Naive thymus-derived CD4-positive, alpha-beta T cell (primary cell): ENCODE measurements around the gene KMO. TPM values are rescaled to one million over a fixed set of nuclear protein-coding genes. Genes with fewer than 3 reads are reported as not detected.

Source experiments
- ATAC-seq: fragments of 150-1000 bp; cut with Tn5 transposase; 2 replicates; pipeline ENCODE4 v1.10.0; 2021; ENCODE audit warnings: mild to moderate bottlenecking, moderate library complexity
- CTCF ChIA-PET: fragments of 350-600 bp; sonication (Branson Sonifier 250); formaldehyde crosslinking; loops from one replicate; lab custom pipeline; 2021; ENCODE audit warnings: antibody characterized with exemption; lab: Charles Lee
- POLR2A ChIA-PET: fragments of 350-600 bp; sonication (Branson Sonifier 250); formaldehyde crosslinking; loops from one replicate; lab custom pipeline; 2021; ENCODE audit warnings: antibody characterized with exemption, inconsistent platforms; lab: Charles Lee
- DNase-seq, 9 donors: peaks; one replicate each; pipeline versions ENCODE4 v3.0.0 to v3.0.0-alpha.2; 2020 to 2022; ENCODE audit warnings: mixed read lengths in 1 of 9
- H3K27ac ChIP-seq: one replicate; pipeline ENCODE4 v1.7.0; 2013; ENCODE audit warnings: mild to moderate bottlenecking, low read depth, low read length, moderate library complexity
- H3K27me3 ChIP-seq, 2 donors: one replicate each; pipeline ENCODE4 v1.7.0; 2013; ENCODE audit warnings: low read length in 2 of 2, mild to moderate bottlenecking in 2 of 2, moderate library complexity in 2 of 2; ENCODE audit not compliant: control insufficient read depth in 2 of 2, insufficient read depth in 2 of 2
- H3K36me3 ChIP-seq, 3 experiments: 1 replicate in 2 of 3; 2 replicates in 1 of 3; pipeline ENCODE4 v1.7.0; 2013; ENCODE audit warnings: low read length in 3 of 3, mild to moderate bottlenecking in 3 of 3, moderate library complexity in 1 of 3; ENCODE audit not compliant: insufficient read depth in 3 of 3, control insufficient read depth in 2 of 3
- H3K4me1 ChIP-seq, 2 donors: one replicate each; pipeline ENCODE4 v1.7.0; 2013; ENCODE audit warnings: low read length in 2 of 2, mild to moderate bottlenecking in 2 of 2, moderate library complexity in 1 of 2; ENCODE audit not compliant: control insufficient read depth in 2 of 2, insufficient read depth in 2 of 2
- H3K4me3 ChIP-seq: 2 replicates; pipeline ENCODE4 v1.7.0; 2013; ENCODE audit warnings: mild to moderate bottlenecking, low read length
- H3K9me3 ChIP-seq, 3 experiments: 1 replicate in 2 of 3; 2 replicates in 1 of 3; pipeline ENCODE4 v1.7.0; 2013; ENCODE audit warnings: low read length in 3 of 3; ENCODE audit not compliant: control insufficient read depth in 2 of 3
- H3K27ac Mint-ChIP-seq, 9 donors: one replicate each; pipeline ENCODE4 v1.8.0; 2020 to 2022; ENCODE audit warnings: mixed read lengths in 9 of 9, mild to moderate bottlenecking in 8 of 9, moderate library complexity in 5 of 9, inconsistent platforms in 2 of 9
- H3K27me3 Mint-ChIP-seq, 5 donors: one replicate each; pipeline ENCODE4 v1.8.0; 2021 to 2022; ENCODE audit warnings: mixed read lengths in 5 of 5, mild to moderate bottlenecking in 1 of 5
- H3K36me3 Mint-ChIP-seq, 5 donors: one replicate each; pipeline ENCODE4 v1.8.0; 2020 to 2022; ENCODE audit warnings: mixed read lengths in 5 of 5, mild to moderate bottlenecking in 3 of 5, inconsistent platforms in 1 of 5
- H3K4me1 Mint-ChIP-seq, 7 donors: one replicate each; pipeline ENCODE4 v1.8.0; 2020 to 2022; ENCODE audit warnings: mixed read lengths in 7 of 7, mild to moderate bottlenecking in 3 of 7, inconsistent platforms in 1 of 7
- H3K4me3 Mint-ChIP-seq, 10 donors: one replicate each; pipeline ENCODE4 v1.8.0; 2020 to 2022; ENCODE audit warnings: mild to moderate bottlenecking in 10 of 10, mixed read lengths in 10 of 10, moderate library complexity in 6 of 10, inconsistent platforms in 2 of 10
- H3K9me3 Mint-ChIP-seq, 11 donors: one replicate each; pipeline ENCODE4 v1.8.0; 2020 to 2022; ENCODE audit warnings: mixed read lengths in 11 of 11, mild to moderate bottlenecking in 4 of 11, inconsistent platforms in 1 of 11, moderate library complexity in 1 of 11
- intact Hi-C, 2 donors: fragments of 100-400 bp; cut with micrococcal nuclease; formaldehyde crosslinking; loops; one replicate each; pipeline ENCODE4 v1.15.1; 2023
- polyA plus RNA-seq, 2 donors: library from polyadenylated mRNA; unstranded; fragments of 300-500 nt; fragmentation: Illumina TruSeq; gene quantifications; one replicate each; pipeline ENCODE4 v1.2.3, GENCODE V29; 2021
- total RNA-seq, 6 experiments: library from RNA in 5 of 6; stranded (reverse) in 5 of 6; gene quantifications; 1 replicate in 5 of 6; 2 replicates in 1 of 6; pipeline ENCODE4 v1.2.3 and lab custom pipeline; 2021 to 2026

Gene KMO
- total and polyA plus RNA-seq, 7 experiments from 2014 or later: 0.51 to 3.3 (median 0.82) TPM; not detected in 3

GRCh38 chr1:241640149-241640866 is 108.1 kb downstream of the KMO start, which contains the start of the genes CHML and OPN3:
Gene CHML, minus strand, starts transcription at chr1:241640369. Its CDS starts 4,603 bp downstream, at chr1:241635766.
Gene OPN3, minus strand, starts transcription at chr1:241640369. Its CDS starts 115 bp downstream, at chr1:241640254.
- Mint-ChIP-seq H3K4me1 (peaks cover 25 to 47% (median 44%) of the 10 kb centered on the region in 7 donors), H3K36me3 (peaks cover 3 to 22% (median 4%) of the 10 kb centered on the region in 5 donors), H3K9me3 (peaks cover 0 to 6% (median 2%) of the 10 kb centered on the region in 11 donors), H3K27me3 (no peaks in the 10 kb centered on the region), H3K27ac (peak within 1 kb of the TSS; percentile 83 to 97 (median 91)), H3K4me3 (peak within 1 kb of the TSS; percentile 79 to 92 (median 90))
- Histone ChIP-seq H3K27me3 (no peaks in the 10 kb centered on the region), H3K27ac (peak within 1 kb of the TSS; percentile 82), H3K4me1 (peaks cover 0 to 20% of the 10 kb centered on the region in 2 donors), H3K4me3 (peak within 1 kb of the TSS; percentile 84), H3K36me3 (peaks cover 0 to 3% (median 0%) of the 10 kb centered on the region in 3 experiments), H3K9me3 (no peaks in the 10 kb centered on the region)
- ChIA-PET POLR2A (interaction anchor here (0.6 to 1.8 kb wide), 10 partner anchors 8 to 1615 kb away, joined by 3 to 9 read pairs (median 4); partner anchors contain the start of genes CEP170 and FH), CTCF (no interaction called here)
- ATAC-seq: peak; percentile 97
- DNase-seq: peak; percentile 79 to 98 (median 85)
- intact Hi-C loops: loop anchor here (1.0 to 10.0 kb wide), 11 partner anchors 12 to 1615 kb away; partner anchors contain the start of genes CEP170 (in 2 of the 2), FH (in 2 of the 2) and SDCCAG8 (in 1 of the 2)

GRCh38 chr1:241640867-241641622 is 108.9 kb downstream of the KMO start:
- Mint-ChIP-seq H3K9me3 (peaks cover 0 to 6% (median 2%) of the 10 kb centered on the region in 11 donors), H3K36me3 (peaks cover 0 to 18% (median 0%) of the 10 kb centered on the region in 5 donors), H3K4me1 (peaks cover 25 to 41% (median 37%) of the 10 kb centered on the region in 7 donors), H3K27ac (peak overlapping the region; percentile 69 to 97 (median 91)), H3K4me3 (peak overlapping the region; percentile 70 to 91 (median 86)), H3K27me3 (no peaks in the 10 kb centered on the region)
- intact Hi-C loops: loop anchor here (1.0 to 10.0 kb wide), 11 partner anchors 13 to 1614 kb away; partner anchors contain the start of genes CEP170 (in 2 of the 2), FH (in 2 of the 2) and SDCCAG8 (in 1 of the 2)
- ChIA-PET POLR2A (interaction anchor here (0.9 to 1.8 kb wide), 8 partner anchors 11 to 1614 kb away, joined by 3 to 9 read pairs (median 6); partner anchors contain the start of genes CEP170 and FH), CTCF (interaction anchor here (1.0 kb wide), 1 partner anchor 14 kb away, joined by 6 read pairs; no protein-coding TSS in a partner anchor)
- H3K9me3 ChIP-seq: no peaks in the 10 kb centered on the region
- ATAC-seq: no peak
- peaks cover 0 to 20% of the 10 kb centered on the region in 2 donors for H3K4me1 ChIP-seq
- DNase-seq: peak in 1 of 9 donors; percentile 5
- H3K27ac ChIP-seq: peak overlapping the region; percentile 62
- no peaks in the 10 kb centered on the region for H3K27me3 ChIP-seq
- H3K4me3 ChIP-seq: peak overlapping the region; percentile 55
- peaks cover 0 to 3% (median 0%) of the 10 kb centered on the region in 3 experiments for H3K36me3 ChIP-seq

- no peak overlapping the region for H3K4me3 ChIP-seq
- POLR2A ChIA-PET: no interaction called here
- H3K9me3 ChIP-seq: no peaks in the 10 kb centered on the region
- Mint-ChIP-seq H3K27ac (peak overlapping the region in 7 of 9 donors; percentile 22 to 95 (median 83)), H3K36me3 (peaks cover 0 to 13% (median 0%) of the 10 kb centered on the region in 5 donors), H3K27me3 (no peaks in the 10 kb centered on the region), H3K4me1 (peaks cover 18 to 33% (median 29%) of the 10 kb centered on the region in 7 donors), H3K4me3 (peak overlapping the region in 2 of 10 donors; percentile 80 to 89), H3K9me3 (peaks cover 0 to 6% (median 2%) of the 10 kb centered on the region in 11 donors)
- H3K27ac ChIP-seq: no peak overlapping the region
- peaks cover 0 to 3% (median 0%) of the 10 kb centered on the region in 3 experiments for H3K36me3 ChIP-seq
- no peak for DNase-seq
- intact Hi-C loops: loop anchor here (2.0 to 10.0 kb wide), 2 partner anchors 65 to 1613 kb away; partner anchors contain the start of genes CEP170 (in 1 of the 2) and SDCCAG8 (in 1 of the 2)
- no peaks in the 10 kb centered on the region for H3K27me3 ChIP-seq
- ATAC-seq: no peak
- peaks cover 0 to 20% of the 10 kb centered on the region in 2 donors for H3K4me1 ChIP-seq
- CTCF ChIA-PET: interaction anchor here (1.0 kb wide), 1 partner anchor 15 kb away, joined by 6 read pairs; no protein-coding TSS in a partner anchor
Measured at GRCh38 chr1:241641773-241642592, 109.8 kb downstream of the KMO start.

- Histone ChIP-seq H3K27ac (no peak overlapping the region), H3K4me1 (peaks cover 0 to 18% of the 10 kb centered on the region in 2 donors), H3K27me3 (no peaks in the 10 kb centered on the region), H3K4me3 (no peak overlapping the region), H3K9me3 (no peaks in the 10 kb centered on the region), H3K36me3 (peaks cover 0 to 3% (median 0%) of the 10 kb centered on the region in 3 experiments)
- no peaks in the 10 kb centered on the region for H3K27me3 Mint-ChIP-seq
- H3K27ac Mint-ChIP-seq: peak overlapping the region in 3 of 9 donors; percentile 1 to 24 (median 4)
- DNase-seq (no peak), ATAC-seq (no peak)
- peaks cover 0 to 10% (median 0%) of the 10 kb centered on the region in 5 donors for H3K36me3 Mint-ChIP-seq
- peaks cover 13 to 27% (median 24%) of the 10 kb centered on the region in 7 donors for H3K4me1 Mint-ChIP-seq
- peaks cover 0 to 6% (median 2%) of the 10 kb centered on the region in 11 donors for H3K9me3 Mint-ChIP-seq
- CTCF ChIA-PET: no interaction called here
- H3K4me3 Mint-ChIP-seq: no peak overlapping the region
- POLR2A ChIA-PET: no interaction called here
- intact Hi-C loops: loop anchor here in 1 of 2 donors (10.0 kb wide), 1 partner anchor 1612 kb away; the partner anchor contains the start of genes CEP170 and SDCCAG8
Measured at GRCh38 chr1:241642593-241642944, 110.4 kb downstream of the KMO start.

GRCh38 chr1:241644259-241644658 is 112.1 kb downstream of the KMO start:
- H3K36me3 Mint-ChIP-seq: peaks cover 0 to 8% (median 0%) of the 10 kb centered on the region in 5 donors
- ATAC-seq (no peak), DNase-seq (no peak)
- peaks cover 0 to 14% (median 8%) of the 10 kb centered on the region in 7 donors for H3K4me1 Mint-ChIP-seq
- peaks cover 0 to under 1% of the 10 kb centered on the region in 2 donors for H3K4me1 ChIP-seq
- peaks cover 0 to 3% (median 0%) of the 10 kb centered on the region in 3 experiments for H3K36me3 ChIP-seq
- no peaks in the 10 kb centered on the region for H3K27me3 ChIP-seq
- no peaks in the 10 kb centered on the region for H3K9me3 ChIP-seq
- intact Hi-C loops: loop anchor here in 1 of 2 donors (10.0 kb wide), 1 partner anchor 1611 kb away; the partner anchor contains the start of genes CEP170 and SDCCAG8
- CTCF ChIA-PET: no interaction called here
- no peak overlapping the region for H3K27ac ChIP-seq
- H3K27me3 Mint-ChIP-seq: no peaks in the 10 kb centered on the region
- no peak overlapping the region for H3K27ac Mint-ChIP-seq
- H3K4me3 ChIP-seq: no peak overlapping the region
- H3K4me3 Mint-ChIP-seq: no peak overlapping the region
- POLR2A ChIA-PET: interaction anchor here (1.3 kb wide), 1 partner anchor 14 kb away, joined by 4 read pairs; no protein-coding TSS in a partner anchor
- H3K9me3 Mint-ChIP-seq: peaks cover 0 to 6% (median 2%) of the 10 kb centered on the region in 11 donors
